ENCODE measurements around the gene FXYD5.

GRCh38 chr19:35118268-35119020, 36.1 kb upstream of the FXYD5 start:
- no peak for TF ChIP-seq EZH2 (IDR thresholded peaks at IDR 0.05; ENCODE audit: borderline replicate concordance, insufficient read depth, low read depth, low read length, poor library complexity, severe bottlenecking)
- TF ChIP-seq, protein P1, sequence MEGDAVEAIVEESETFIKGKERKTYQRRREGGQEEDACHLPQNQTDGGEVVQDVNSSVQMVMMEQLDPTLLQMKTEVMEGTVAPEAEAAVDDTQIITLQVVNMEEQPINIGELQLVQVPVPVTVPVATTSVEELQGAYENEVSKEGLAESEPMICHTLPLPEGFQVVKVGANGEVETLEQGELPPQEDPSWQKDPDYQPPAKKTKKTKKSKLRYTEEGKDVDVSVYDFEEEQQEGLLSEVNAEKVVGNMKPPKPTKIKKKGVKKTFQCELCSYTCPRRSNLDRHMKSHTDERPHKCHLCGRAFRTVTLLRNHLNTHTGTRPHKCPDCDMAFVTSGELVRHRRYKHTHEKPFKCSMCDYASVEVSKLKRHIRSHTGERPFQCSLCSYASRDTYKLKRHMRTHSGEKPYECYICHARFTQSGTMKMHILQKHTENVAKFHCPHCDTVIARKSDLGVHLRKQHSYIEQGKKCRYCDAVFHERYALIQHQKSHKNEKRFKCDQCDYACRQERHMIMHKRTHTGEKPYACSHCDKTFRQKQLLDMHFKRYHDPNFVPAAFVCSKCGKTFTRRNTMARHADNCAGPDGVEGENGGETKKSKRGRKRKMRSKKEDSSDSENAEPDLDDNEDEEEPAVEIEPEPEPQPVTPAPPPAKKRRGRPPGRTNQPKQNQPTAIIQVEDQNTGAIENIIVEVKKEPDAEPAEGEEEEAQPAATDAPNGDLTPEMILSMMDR (IDR thresholded peaks at IDR 0.05): no peak

Data from B cell (primary cell).